Measurements from ENCODE around the gene RPS3.

Gene RPS3

GRCh38 chr11:75413864-75414263, 14.5 kb downstream of the RPS3 start:
- H3K9me3 Mint-ChIP-seq: no peaks in the 10 kb centered on the region
- H3K27ac Mint-ChIP-seq: no peak overlapping the region
- peaks cover 3% of the 10 kb centered on the region for H3K4me1 Mint-ChIP-seq
- H3K4me3 Mint-ChIP-seq: no peak overlapping the region
- DNase-seq (ENCODE audit: low spot score in 2 of 2): no peak
- H3K36me3 Mint-ChIP-seq: peaks cover 14% of the 10 kb centered on the region
- no peak for ATAC-seq (ENCODE audit: low read depth)
- H3K27me3 Mint-ChIP-seq: no peaks in the 10 kb centered on the region

GRCh38 chr11:75420224-75421034, 21.1 kb downstream of the RPS3 start:
- Mint-ChIP-seq H3K4me3 (no peak overlapping the region), H3K9me3 (no peaks in the 10 kb centered on the region), H3K27ac (no peak overlapping the region), H3K27me3 (no peaks in the 10 kb centered on the region), H3K36me3 (peaks cover 3% of the 10 kb centered on the region), H3K4me1 (no peaks in the 10 kb centered on the region)
- ATAC-seq (ENCODE audit: low read depth): no peak
- no peak for DNase-seq (ENCODE audit: low spot score in 2 of 2)

GRCh38 chr11:75421035-75421602, 21.8 kb downstream of the RPS3 start:
- no peak overlapping the region for H3K4me3 Mint-ChIP-seq
- H3K36me3 Mint-ChIP-seq: peaks cover 2% of the 10 kb centered on the region
- H3K4me1 Mint-ChIP-seq: no peaks in the 10 kb centered on the region
- no peak overlapping the region for H3K27ac Mint-ChIP-seq
- ATAC-seq (ENCODE audit: low read depth) (no peak), DNase-seq (ENCODE audit: low spot score in 2 of 2) (no peak)
- no peaks in the 10 kb centered on the region for H3K9me3 Mint-ChIP-seq
- H3K27me3 Mint-ChIP-seq: no peaks in the 10 kb centered on the region

- ATAC-seq (ENCODE audit: low read depth) (no peak), DNase-seq (ENCODE audit: low spot score in 2 of 2) (no peak)
- H3K27ac Mint-ChIP-seq: no peak overlapping the region
- no peak overlapping the region for H3K4me3 Mint-ChIP-seq
- H3K36me3 Mint-ChIP-seq: peaks cover 2% of the 10 kb centered on the region
- H3K9me3 Mint-ChIP-seq: no peaks in the 10 kb centered on the region
- H3K27me3 Mint-ChIP-seq: no peaks in the 10 kb centered on the region
- H3K4me1 Mint-ChIP-seq: no peaks in the 10 kb centered on the region
Observed at GRCh38 chr11:75421902-75422247, 22.6 kb downstream of the RPS3 start.

GRCh38 chr11:75422248-75423231, 23.2 kb downstream of the RPS3 start:
- Mint-ChIP-seq H3K27me3 (peaks cover 2% of the 10 kb centered on the region), H3K27ac (no peak overlapping the region), H3K4me1 (peaks cover under 1% of the 10 kb centered on the region), H3K4me3 (no peak overlapping the region), H3K36me3 (peaks cover 2% of the 10 kb centered on the region), H3K9me3 (no peaks in the 10 kb centered on the region)
- DNase-seq (ENCODE audit: low spot score in 2 of 2) (no peak), ATAC-seq (ENCODE audit: low read depth) (no peak)

GRCh38 chr11:75423721-75424120, 24.4 kb downstream of the RPS3 start:
- ATAC-seq (ENCODE audit: low read depth) (no peak), DNase-seq (ENCODE audit: low spot score in 2 of 2) (no peak)
- Mint-ChIP-seq H3K36me3 (peaks cover 2% of the 10 kb centered on the region), H3K27ac (no peak overlapping the region), H3K4me3 (no peak overlapping the region), H3K27me3 (peaks cover 7% of the 10 kb centered on the region), H3K4me1 (peaks cover 4% of the 10 kb centered on the region), H3K9me3 (no peaks in the 10 kb centered on the region)

GRCh38 chr11:75424396-75424795, 25.1 kb downstream of the RPS3 start:
- DNase-seq (ENCODE audit: low spot score in 2 of 2) (no peak), ATAC-seq (ENCODE audit: low read depth) (no peak)
- peaks cover 2% of the 10 kb centered on the region for H3K36me3 Mint-ChIP-seq

GRCh38 chr11:75425422-75425821, 26.1 kb downstream of the RPS3 start:
- Mint-ChIP-seq H3K27me3 (peaks cover 14% of the 10 kb centered on the region), H3K36me3 (peaks cover 2% of the 10 kb centered on the region), H3K4me3 (no peak overlapping the region), H3K27ac (no peak overlapping the region), H3K4me1 (peaks cover 10% of the 10 kb centered on the region), H3K9me3 (no peaks in the 10 kb centered on the region)
- no peak for DNase-seq (ENCODE audit: low spot score in 2 of 2)
- no peak for ATAC-seq (ENCODE audit: low read depth)

More at GRCh38 chr11:75424396-75424795, 25.1 kb downstream of the RPS3 start:
- Mint-ChIP-seq H3K9me3 (no peaks in the 10 kb centered on the region), H3K27me3 (peaks cover 13% of the 10 kb centered on the region), H3K4me1 (peaks cover 9% of the 10 kb centered on the region), H3K4me3 (no peak overlapping the region), H3K27ac (no peak overlapping the region)

GRCh38 chr11:75426720-75427086, 27.4 kb downstream of the RPS3 start:
- no peak overlapping the region for H3K27ac Mint-ChIP-seq
- DNase-seq (ENCODE audit: low spot score in 2 of 2): no peak

GRCh38 chr11:75427181-75427580, 27.9 kb downstream of the RPS3 start:
- H3K27ac Mint-ChIP-seq: no peak overlapping the region
- peaks cover 18% of the 10 kb centered on the region for H3K4me1 Mint-ChIP-seq
- ATAC-seq (ENCODE audit: low read depth) (no peak), DNase-seq (ENCODE audit: low spot score in 2 of 2) (no peak)
- no peak overlapping the region for H3K4me3 Mint-ChIP-seq
- H3K27me3 Mint-ChIP-seq: peaks cover 23% of the 10 kb centered on the region
- no peaks in the 10 kb centered on the region for H3K9me3 Mint-ChIP-seq
- H3K36me3 Mint-ChIP-seq: peaks cover 1% of the 10 kb centered on the region

More at GRCh38 chr11:75426720-75427086, 27.4 kb downstream of the RPS3 start:
- no peak for ATAC-seq (ENCODE audit: low read depth)
- no peak overlapping the region for H3K4me3 Mint-ChIP-seq
- no peaks in the 10 kb centered on the region for H3K9me3 Mint-ChIP-seq
- H3K4me1 Mint-ChIP-seq: peaks cover 18% of the 10 kb centered on the region
- peaks cover 20% of the 10 kb centered on the region for H3K27me3 Mint-ChIP-seq
- peaks cover 3% of the 10 kb centered on the region for H3K36me3 Mint-ChIP-seq

- Mint-ChIP-seq H3K36me3 (peaks cover 1% of the 10 kb centered on the region), H3K4me1 (peaks cover 20% of the 10 kb centered on the region), H3K27ac (no peak overlapping the region), H3K9me3 (no peaks in the 10 kb centered on the region), H3K4me3 (peak overlapping the region; percentile 79), H3K27me3 (peaks cover 30% of the 10 kb centered on the region)
- peak; percentile 66 for ATAC-seq (ENCODE audit: low read depth)
- peak; percentile 42 to 58 for DNase-seq (ENCODE audit: low spot score in 2 of 2)
Observed at GRCh38 chr11:75428281-75428724, 29.0 kb downstream of the RPS3 start.

- peak overlapping the region; percentile 19 for H3K27ac Mint-ChIP-seq
- DNase-seq (ENCODE audit: low spot score in 2 of 2): no peak
- peaks cover 32% of the 10 kb centered on the region for H3K27me3 Mint-ChIP-seq
- peak overlapping the region; percentile 79 for H3K4me3 Mint-ChIP-seq
- no peaks in the 10 kb centered on the region for H3K9me3 Mint-ChIP-seq
- H3K4me1 Mint-ChIP-seq: peaks cover 20% of the 10 kb centered on the region
- peaks cover 1% of the 10 kb centered on the region for H3K36me3 Mint-ChIP-seq
- ATAC-seq (ENCODE audit: low read depth): no peak
Observed at GRCh38 chr11:75428989-75429640, 29.8 kb downstream of the RPS3 start.

GRCh38 chr11:75429641-75429901, 30.3 kb downstream of the RPS3 start:
- H3K27ac Mint-ChIP-seq: peak overlapping the region; percentile 19
- H3K27me3 Mint-ChIP-seq: peaks cover 32% of the 10 kb centered on the region
- H3K9me3 Mint-ChIP-seq: no peaks in the 10 kb centered on the region

More at GRCh38 chr11:75429641-75429901, 30.3 kb downstream of the RPS3 start:
- H3K4me3 Mint-ChIP-seq: peak overlapping the region; percentile 79
- DNase-seq (ENCODE audit: low spot score in 2 of 2) (no peak), ATAC-seq (ENCODE audit: low read depth) (no peak)
- peaks cover 4% of the 10 kb centered on the region for H3K36me3 Mint-ChIP-seq
- peaks cover 20% of the 10 kb centered on the region for H3K4me1 Mint-ChIP-seq
